GM12874 (cell line): ENCODE data around the gene KMT2A.

ENCODE experiments used
- CTCF ChIP-seq: IDR thresholded peaks from 2 replicates; pipeline ENCODE4 v1.5.1; 2011; ENCODE audit warnings: low read depth, mild to moderate bottlenecking, control low read depth, low read length, moderate library complexity; ENCODE audit not compliant: insufficient read depth

The KMT2A gene

GRCh38 chr11:118565051-118565450, 128.8 kb downstream of the KMT2A start:
- no peak for TF ChIP-seq CTCF

GRCh38 chr11:118569670-118570069, 133.4 kb downstream of the KMT2A start:
- TF ChIP-seq CTCF = no peak

- TF ChIP-seq CTCF = no peak
These were observed 134.5 kb downstream of the KMT2A start for GRCh38 chr11:118570787-118571186.

GRCh38 chr11:118572061-118572980, 136.0 kb downstream of the KMT2A start, which contains the start of gene ARCN1:
Gene ARCN1 (plus strand): TSS chr11:118572409. CDS start chr11:118572548, 139 bp downstream.
- no peak for TF ChIP-seq CTCF

GRCh38 chr11:118572981-118573550, 136.8 kb downstream of the KMT2A start:
- TF ChIP-seq CTCF = no peak

- TF ChIP-seq CTCF = no peak
These were observed 138.3 kb downstream of the KMT2A start for GRCh38 chr11:118574636-118575035.
